HG03469 (cell line): ENCODE measurements around the gene CDYL.

Experiments
- ATAC-seq: cut with Tn5 transposase; IDR thresholded peaks from one replicate; pipeline ENCODE4 v1.9.1; 2021; ENCODE audit warnings: mild to moderate bottlenecking, moderate library complexity, moderate number of reproducible peaks; ENCODE audit not compliant: unreplicated experiment

The CDYL gene

DNA sequence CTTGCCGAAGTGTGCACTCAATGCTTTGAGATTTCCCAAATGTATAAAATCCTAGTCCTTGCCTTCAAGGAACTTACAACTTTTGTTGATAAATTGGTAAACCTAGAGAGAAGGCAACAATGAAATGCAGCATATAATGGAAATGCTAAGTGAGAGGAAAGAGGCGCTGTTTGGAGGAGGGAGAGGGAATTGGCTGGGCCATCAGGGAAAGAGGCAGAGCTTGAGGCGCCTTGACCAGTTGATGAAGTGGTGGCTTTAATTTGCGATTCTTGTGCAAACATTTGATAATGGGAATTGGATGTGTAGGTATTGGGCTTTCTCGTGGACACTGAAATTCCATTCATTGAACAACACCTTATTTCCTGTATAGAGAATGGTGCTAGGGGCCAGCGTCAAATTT is 1.9 kb upstream of the CDYL start:
- no peak for ATAC-seq

DNA sequence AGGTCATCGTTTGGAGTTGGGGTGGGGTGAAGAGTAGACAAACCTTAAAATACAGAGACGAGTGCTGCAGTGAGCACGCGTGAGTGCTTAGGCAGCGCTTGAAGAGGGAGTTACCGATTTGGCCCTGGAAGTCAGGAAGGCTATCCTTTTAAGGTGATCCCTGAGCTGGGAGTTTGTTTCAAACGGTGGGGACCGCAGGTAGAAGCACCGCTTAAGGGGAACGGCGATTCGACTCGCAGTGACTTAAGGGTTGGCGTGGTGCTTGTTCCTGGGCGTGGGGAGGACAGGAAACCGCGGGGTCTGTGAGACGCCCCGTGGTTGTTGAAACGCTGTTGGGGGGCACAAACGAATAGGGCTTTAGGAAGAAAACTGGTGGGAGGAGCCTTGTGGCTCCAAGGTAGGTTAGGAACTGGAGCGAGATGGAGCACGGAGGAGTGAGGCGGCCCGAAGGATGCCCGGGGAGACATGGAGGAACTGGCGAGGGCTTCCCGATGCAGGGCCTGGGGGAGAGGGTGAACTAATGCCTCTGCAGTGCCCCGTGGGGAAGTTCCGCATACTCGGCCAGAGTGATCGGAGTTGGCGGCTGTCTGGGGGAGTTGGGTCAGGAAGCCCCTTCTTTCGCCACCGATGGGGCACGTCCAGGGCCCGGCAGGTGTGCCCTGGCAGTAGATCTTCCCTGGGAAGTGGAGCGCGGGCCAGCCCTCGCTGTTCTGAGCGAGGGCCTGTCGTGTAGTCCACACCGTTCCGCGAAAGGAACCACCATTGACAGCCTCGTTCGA is 1.3 kb upstream of the CDYL start:
- no peak for ATAC-seq

DNA sequence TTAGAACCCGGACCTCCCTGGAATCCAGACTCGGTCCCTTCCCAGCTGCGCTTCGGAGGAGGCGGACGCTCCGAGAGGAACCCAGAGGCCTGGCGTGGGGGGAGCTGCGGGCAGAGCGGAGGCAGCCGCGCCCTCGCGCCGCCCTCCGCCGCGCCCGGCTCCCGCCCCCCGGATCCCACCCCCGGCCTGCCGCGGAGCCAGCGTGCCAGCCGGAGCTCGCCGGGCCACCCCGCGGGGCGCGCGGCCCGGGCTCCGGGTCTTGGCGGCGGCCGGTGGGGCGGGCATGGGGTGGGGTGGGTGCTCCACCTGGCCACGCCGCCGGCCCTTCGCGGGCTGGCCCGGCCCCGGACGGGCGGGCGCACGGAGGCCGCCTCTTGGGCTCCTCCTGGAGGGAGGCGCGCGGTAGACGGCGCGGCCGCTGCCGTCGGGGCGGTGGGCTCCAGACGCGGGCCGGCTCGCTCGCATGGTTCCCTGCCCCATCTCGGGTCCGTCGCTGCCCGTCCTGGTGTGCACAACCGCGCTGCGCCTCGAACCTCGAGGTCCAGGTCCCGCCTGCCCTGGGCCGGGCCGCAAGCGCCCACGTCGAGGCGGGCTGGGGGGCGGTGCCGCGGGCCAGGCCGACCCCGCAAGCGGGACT is 592 bp upstream of the CDYL start:
- ATAC-seq, result peak; percentile 26

DNA sequence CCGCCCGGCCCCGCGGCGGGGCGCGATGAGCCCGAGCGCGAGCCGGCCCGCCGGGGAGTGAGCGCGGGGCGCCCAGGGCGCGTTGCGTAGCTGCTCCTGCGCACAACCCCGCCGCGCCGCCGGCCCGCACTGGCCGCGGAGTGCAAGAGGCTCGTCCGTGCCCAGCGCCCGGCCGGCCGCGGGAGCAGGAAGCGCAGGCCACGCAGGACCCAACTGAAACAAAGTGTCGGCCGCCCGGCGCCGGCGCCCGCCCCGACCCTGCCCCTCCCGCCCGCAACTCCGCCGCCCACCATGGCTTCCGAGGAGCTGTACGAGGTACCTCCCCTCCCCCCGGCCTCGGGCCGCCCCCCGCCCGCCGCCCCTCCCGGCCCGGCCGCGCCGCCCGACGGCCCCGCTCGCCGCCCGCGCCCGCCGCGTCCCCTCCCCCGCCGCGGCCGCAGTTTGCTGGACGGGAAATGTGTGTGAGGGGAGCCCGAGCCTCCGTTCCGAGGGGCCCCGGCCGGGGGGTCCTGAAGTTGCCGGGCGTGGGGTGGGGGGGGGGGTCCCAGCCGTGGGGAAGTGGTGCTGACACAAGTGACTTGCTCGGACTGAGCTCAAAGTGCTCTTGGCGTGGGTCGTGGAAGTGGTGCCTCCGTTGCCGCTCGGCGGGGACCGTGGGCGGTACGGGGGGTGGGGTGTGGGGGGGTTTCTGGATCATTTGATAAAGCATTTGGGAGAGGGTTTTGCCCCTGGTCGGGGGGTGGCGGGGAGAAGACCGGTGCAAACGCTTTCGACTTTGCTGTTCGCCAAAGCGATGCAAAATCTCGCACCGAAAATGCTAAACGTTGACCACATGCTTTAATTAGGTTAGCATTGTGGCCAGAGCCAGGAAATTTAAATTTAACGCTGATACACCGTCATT is 539 bp downstream of the CDYL start:
- peak; percentile 5 for ATAC-seq

DNA sequence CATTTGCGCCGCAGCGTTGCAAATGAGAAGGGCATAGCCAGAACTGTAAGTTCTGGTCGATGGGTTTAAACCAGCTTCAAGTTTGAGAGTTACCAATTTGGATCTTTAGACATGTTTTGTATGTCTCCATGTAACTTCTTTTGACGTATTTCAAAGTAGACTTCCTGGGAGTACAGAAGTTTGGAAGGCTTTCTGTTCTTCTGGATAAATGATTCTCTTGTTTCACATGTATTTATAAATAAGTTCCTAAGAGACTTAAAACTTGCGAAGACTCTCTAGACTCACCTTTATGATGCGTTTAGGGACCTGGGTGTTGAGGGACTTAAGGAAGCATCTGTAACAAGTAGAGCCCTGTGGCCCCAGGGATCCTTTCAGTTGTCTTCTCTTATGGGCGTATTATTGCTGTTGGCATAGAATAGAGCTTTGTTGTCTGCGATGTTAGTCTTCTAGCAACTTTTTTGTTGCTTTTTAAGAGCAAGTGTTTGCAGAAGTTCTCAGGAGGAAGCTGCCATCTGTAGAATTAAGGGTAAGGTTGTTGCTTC is 1.3 kb downstream of the CDYL start:
- ATAC-seq, result no peak

DNA sequence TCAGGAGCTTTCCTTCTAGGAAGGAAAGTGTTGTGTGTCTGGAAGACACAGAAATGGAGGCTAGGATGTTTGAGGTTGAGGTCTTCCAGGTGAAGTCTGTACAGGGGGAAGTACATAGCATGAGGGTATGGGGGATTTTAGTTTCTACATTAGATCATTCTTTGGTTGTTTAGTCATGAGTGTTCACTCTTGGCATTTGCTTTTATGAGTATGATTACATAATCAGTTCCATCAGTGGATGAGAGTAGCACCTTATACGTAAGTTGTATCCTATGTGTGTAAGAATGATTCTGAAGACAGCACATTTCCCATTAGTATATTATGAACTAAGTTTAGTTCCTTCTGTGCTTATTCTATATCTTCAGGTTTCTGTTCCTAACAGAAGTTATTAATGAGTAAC is 1.9 kb downstream of the CDYL start:
- no peak for ATAC-seq

DNA sequence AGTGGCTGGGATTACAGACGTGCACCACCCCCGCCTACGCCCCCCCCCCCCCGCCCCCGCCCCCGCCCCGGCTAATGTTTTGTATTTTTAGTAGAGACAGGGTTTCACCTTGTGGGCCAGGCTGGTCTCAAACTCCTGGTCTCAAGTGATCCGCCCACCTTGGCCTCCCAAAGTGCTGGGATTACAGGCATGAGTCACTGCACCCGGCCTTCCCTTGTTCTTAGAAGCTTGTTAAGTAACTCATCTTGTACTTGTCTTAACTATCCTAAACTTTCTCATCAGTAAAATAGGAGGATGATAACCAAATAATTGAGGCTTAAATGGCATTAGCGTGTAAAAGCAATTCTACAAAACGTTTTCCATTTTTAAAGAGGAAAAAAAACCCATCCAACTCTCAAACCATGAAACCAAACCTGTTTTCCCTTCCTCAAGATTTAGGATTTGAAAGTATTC is 4.2 kb downstream of the CDYL start:
- ATAC-seq, result no peak

DNA sequence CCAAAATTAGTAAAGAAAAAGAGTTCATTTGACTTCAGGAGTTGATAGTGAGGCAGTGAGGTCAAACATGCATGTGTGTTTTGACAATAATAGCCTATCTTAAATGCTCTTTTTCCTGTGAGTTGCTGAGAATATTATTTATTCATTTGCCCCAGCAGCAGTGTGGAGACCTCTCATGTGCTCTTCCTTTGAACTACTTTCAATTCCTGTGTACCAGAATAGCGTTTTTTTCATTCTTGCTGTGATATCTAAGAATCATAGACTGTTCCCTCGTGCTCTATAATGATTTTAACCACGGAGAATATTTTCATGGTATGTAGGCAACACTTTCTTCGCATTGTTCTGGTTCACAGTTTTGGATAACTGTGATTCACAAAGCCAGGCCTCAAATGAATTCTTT is 5.2 kb downstream of the CDYL start:
- peak; percentile 29 for ATAC-seq

DNA sequence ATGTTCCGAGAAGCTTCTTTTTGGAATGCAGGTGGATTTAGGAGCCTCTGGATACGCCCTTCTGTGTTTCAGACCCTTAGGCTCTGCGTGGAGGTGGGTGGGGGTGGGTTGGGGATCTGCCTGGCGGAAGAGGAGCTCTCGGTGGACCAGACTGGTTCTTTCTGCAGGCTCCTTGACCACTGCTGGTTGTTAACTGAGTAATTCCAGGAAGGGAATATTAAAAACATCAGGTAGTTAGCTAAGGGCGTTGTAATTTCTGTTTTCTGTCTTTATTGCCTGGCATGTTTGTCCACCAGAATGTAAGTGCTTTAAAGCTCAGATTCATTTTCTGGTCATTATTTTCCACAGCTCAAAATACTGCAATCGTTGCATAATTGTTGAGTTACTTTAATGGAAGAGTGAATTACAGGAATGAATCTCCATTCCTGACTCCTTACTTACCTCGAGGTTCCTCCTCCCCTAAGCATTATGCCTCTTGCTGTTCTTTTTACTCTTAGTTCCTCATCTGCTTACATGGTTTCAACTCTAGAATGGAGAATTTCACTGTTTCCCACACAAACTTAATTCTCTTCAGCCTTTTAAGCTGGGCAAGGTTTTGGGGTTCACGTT is 5.9 kb downstream of the CDYL start:
- no peak for ATAC-seq

DNA sequence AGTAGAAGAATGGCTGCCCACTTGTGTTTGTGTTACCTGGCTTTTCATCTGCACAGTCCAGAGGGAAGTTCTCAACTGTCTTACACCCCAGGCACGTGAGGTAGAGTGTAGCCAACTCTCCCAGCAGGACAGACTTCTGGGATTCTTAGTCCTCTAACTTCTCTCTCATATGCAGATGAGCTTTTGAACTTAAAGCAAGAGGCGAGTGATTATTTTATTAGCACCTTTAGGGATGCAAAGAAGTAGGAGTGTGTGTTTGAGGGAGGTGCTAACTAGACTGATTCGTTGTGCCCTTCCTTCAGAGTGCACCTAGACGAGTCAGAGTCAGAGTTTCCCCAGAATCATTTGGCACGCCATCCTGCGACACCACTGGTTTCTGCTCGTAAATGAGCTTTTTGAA is 10.8 kb downstream of the CDYL start:
- no peak for ATAC-seq

DNA sequence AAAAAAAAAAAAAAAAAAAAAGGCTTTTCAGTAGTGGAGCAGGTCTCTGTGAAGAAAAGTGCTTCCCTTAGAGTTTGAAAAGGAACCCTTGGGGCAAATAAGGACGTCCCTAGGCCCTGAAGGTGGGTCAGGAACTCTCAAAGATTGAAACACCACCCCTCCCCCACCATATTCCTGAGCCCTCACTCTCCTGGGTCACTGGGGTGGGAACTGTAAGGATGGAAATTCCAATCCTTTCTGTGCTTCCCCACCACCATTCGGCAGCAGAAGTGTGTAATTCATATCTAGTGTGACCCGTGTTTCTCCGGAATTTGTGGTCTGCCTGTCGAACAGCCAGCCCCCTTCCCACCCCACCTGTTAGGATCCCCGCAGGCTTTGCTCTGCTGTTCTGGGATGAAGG is 12.3 kb downstream of the CDYL start:
- ATAC-seq, result no peak

DNA sequence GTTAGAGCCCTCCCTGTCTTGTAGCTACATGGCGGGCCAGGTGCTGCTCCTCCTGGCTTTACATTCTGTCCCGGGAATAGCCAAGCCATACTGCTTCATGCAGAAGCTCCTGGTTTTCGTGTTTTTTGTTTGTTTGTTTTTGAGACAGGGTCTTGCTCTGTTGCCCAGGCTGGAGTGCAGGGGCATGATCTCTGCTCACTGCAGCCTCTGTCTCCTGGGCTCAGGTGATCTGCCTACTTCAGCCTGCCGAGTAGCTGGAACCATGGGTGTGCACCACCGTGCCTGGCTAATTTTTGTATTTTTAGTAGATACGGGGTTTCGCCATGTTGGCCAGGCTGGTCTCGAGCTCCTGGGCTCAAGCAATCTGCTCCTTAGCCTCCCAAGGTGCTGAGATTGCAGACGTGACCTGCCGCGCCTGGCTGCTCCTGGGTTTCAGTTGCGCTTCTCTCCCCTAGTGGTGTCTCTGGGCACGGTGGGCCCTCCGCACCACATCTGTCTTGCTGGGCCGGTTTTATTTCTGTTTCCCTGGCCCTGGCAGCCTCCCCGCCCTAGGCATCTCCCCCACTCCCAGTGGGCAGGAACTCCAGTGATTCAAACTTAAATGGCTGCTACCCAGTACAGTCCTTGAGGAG is 12.9 kb downstream of the CDYL start:
- peak; percentile 84 for ATAC-seq

DNA sequence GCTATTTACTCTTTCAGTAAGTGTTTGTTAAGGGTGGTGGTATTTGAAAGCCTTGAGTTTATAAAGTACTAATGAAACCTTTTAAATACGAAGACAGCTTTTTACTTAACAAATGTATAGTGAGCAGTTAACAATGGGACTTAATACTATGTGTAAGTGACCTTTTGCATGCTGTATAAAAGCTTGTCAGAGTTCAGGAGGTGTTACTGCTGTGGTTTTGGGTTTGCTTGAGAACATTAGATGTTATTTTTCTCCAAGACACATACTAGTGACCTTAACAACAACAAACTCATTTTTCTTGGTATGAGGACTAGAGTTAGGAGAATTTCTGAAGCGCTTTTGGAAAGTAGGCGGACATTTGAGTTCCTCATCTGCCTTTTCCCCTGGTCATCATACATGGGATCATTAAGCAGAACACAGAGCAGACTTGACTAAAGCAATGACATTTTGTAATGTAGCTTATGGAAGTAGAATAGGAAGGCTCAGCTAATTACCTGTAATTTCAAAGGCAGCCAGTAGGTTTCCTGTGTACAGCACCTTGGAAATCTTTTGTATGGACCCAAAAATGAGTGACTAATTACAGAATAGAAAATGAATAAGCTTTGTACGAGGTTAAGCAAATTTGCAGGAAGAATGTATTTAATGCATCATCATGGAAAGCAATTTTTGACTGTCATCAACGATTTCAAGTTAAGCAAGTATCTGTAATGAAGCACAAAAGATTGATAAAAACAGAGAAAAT is 14.1 kb downstream of the CDYL start:
- ATAC-seq, result no peak

DNA sequence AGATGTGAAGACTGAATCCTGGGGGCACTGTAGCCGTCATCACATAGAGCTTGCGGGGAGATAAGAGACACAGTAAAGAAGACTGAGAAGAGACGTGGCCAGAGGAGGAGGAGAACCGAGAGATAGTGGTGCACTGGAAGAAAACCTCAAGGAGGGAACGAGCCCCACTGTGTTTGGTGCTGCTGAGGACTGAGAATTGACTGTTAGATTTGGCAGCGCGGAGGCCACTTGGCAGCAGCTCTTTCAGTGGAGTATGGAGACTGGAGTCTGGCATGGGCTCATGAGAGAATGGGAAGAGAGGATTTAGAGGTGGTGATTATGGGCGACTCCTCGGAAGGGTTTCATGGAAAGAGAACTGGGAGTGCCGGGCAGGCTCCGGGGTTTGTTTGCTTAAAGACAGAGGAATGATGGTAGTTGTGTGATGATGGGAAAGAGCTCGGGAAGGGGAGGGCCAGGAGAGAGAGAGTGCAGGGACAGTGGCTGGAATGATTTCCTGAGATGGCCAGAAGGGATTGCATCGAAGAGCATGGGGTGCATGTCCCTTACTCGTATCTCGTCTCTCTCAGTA is 18.0 kb downstream of the CDYL start:
- no peak for ATAC-seq

DNA sequence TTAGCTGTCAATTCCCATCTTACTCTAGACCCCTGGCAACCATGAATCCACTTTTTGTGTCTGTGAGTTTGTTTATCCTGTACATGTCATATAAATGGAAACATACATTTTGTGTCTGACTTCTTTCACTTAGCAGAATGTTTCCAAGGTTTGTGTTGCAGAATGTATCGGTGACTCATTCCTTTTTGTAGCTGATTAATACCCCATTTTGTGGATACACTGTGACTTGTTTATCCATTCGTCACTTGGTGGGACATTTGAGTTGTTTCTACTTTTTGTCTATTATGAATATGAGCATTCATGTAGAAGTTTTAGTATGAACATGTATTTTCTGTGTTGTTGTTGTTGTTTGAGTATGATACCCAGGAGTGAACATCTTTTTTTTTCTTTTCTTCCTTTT is 21.4 kb downstream of the CDYL start:
- no peak for ATAC-seq

DNA sequence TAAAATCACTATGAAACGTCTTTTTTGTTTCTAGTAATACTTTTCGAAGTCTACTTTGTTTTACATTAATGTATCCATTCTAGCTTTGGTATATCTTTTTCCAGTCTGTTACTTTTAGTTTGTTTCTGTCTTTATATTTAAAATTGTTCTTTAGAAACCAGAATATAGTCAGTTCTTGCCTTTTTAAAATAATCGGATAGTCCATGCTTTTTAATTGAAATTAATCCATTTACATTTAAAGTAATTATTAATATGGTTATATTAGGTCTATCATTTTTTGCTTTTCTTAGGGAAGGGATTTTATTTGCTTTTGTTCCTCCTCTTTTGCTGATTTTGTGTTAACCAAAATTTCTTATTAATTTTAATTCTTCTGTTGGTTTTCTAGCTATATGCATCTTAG is 23.7 kb downstream of the CDYL start:
- no peak for ATAC-seq

DNA sequence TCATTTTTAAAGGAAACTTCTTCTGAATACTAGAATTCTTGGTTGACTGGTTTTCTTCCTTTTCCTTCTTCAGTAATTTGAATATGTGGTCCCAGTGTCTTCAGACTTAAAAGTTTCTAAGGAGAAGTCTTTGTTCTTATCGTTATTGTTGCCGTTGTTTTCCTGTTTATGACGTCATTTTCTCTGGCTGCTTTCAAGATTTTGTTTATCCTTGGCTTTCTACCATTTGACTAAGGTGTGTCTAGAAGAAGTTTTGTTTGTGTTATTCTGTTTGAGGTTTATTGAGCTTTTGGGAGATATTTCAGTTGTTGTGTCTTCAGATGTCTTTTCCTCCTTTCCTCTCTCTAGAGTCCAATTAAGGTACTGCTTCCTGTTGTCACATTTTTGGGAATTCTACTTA is 24.5 kb downstream of the CDYL start:
- ATAC-seq, result no peak

DNA sequence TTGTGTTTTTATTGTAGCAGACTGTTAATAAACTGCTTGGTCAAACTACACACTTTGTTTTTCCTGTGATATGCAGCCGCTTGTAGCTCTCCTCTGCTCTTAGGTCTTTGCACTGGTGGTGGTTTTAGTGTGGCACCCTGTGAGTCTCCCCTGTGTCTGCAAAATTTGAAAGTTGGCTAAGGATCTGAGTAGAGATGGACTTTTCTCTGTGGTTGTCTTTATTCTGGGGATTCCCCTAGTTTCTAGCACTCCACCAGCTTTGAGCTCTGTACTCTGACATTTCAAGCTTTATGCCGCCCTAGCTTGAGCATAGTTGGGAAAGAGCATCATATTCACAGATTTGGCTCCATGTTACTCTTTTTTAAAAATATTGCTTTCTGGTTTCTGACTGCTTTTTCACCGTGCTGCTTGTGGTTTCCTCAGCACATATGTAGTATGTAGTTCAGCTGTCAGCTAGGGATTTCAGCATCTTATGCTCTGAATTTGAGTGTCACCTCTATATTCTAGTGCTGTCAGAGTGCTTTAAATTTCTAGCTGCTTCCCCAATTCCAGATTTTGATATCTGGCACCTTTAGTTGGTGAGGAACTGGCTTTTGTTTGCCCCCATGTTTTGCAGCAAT is 25.4 kb downstream of the CDYL start:
- ATAC-seq, result peak; percentile 60
